ENCODE measurements around the gene CAPN11.

The CAPN11 gene

DNA sequence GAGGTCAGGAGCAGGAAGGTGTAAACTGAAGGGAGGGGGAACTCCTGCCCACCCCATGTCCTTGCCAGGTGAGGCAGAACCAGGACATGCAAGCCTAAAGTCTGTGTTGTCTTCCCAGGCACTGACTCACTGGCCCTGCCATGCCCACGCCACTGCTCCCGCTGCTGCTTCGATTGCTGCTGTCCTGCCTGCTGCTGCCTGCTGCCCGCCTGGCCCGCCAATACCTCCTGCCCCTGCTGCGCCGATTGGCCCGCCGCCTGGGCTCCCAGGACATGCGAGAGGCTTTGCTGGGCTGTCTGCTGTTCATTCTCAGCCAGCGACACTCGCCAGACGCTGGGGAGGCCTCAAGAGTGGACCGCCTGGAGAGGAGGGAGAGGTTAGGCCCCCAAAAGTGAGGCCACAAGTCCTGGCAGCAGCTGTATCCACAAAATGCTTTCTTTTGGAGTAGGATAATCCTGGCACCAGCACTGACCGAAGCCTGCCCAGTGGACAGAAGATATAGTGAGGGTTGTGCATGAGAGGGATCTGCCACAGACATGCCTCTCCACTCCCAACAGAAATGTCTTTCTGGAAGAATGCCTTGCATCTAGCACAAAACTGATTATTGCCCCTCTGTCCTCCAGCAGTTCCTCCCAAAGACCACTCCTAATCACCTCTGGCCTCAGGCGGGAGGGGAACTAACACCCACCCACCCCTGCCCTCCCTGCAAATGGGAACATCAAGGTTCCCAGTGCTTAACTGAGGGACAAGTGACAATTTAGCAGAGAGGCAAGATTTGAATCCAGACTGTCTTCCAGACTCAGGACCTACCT, 58.9 kb downstream of the CAPN11 start:
- no peak for DNase-seq

GRCh38 chr6:44219053-44219814, 60.6 kb downstream of the CAPN11 start:
- DNase-seq = peak; percentile 19

GRCh38 chr6:44219815-44220784, 61.5 kb downstream of the CAPN11 start:
- no peak for DNase-seq

DNA sequence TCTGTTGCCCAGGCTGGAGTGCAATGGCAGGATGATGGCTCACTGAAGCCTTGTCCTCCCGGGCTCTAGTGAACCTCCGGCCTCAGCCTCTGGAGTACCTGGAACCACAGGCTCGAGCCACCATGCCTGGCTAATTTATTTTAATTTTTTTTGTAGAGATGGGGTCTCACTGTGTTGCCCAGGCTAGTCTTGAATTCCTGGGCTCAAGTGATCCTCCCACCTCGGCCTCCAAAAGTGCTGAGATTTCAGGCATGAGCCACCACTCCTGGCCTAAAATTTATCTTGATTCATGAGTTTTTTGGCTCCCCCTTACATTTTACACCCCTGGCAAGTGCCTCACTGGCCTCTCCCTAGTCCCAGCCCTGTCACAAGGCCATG, 62.3 kb downstream of the CAPN11 start:
- no peak for DNase-seq

- peak; percentile 81 for DNase-seq
Measured at GRCh38 chr6:44221291-44221960, 62.8 kb downstream of the CAPN11 start.

DNA sequence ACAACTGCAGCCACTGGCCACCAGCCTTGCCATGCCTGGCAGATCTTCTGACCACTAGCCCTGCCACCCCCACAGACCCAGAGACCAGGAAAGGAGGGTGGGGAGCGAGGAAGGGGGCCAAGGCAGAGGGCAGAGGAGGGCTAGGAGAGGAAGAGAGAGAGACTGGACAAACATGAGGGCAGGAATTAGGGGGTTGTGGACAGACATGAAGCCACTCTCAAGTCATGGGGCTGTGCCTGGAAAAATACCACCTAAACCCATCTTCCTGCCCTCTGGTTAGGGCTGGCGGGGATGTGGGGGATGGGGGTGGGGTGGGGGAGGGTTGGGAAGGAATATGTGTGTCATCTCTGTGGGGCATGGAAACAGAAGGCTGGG, 63.3 kb downstream of the CAPN11 start:
- no peak for DNase-seq

DNA sequence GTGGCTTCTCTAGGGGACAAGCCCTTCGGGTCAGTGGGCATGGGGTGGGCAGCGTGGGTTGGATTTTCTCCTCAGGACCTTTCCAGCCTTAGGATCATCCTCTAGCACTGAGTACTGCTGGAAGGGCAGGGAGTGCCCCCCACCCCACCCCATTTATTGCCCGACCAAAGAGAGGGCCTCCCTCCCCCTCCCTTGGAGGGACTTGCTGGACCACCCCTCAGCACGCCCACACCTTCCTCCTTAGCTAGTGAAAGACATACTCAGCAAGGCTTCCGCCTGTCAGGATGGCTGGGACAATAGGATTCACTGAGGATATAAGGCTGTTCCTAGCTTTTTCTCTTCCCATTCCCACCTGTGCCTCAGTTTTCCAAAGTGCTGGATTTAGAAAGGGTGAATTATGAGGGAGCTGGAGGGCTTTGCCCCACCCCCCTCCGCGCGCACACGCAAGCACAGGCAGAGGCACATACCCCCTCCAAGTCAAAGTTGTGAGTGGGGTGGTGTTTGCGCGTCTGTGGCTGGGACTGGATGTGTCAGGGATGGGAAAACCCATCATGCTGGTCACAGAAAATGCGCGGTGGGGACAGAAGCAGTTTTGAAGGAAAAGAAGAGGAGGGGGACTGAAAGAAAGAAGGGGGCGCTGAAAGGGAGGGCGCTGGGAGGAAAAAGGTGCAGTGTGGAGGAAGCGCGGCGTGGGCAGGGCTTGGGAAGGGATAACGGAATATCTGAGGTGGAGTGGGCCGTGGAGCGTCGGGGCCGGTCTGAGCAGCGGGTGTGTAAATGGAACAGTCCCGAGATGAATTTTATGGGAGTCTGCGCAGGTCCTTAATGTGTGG, 64.1 kb downstream of the CAPN11 start:
- DNase-seq = no peak

DNA sequence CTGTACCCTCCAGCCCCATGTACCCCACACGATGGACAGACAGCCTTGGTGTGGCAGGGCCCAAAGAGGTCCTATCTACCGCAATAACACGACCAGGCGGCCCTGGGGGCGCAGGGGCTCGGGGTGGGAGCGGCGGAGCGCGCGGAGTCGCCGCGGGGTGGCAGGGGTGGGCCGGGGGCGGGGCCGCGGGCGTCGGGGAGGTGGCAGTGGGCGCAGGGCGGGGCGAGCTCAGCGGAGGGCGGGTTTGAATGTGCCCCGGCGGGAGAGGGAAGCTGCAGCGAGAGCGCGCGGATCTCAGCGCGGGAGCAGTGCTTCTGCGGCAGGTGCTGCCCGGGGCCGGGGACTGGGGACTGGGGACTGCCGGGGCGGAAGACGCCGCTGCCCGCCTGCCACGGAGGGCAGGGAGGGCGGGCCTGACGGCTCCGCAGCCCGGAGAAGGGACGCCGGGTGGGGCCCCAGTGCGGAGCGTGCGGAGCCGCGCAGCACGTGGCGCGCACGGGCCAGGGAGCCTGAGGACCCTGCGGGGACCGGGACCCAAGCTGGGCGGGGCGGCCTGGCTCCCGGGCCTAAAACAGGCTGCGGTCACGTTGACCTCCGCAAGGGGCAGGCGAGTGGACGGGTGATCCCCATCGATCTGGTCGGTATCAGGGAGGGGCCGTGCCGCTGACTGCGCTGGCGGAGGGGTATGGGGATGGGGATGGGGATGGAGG, 64.9 kb downstream of the CAPN11 start, which contains the start of gene SLC29A1:
Gene SLC29A1 (plus strand): TSS at position 277 of the 710 bp plus-strand sequence. CDS start 3,719 bp downstream, outside the sequence.
- peak; percentile 93 for DNase-seq

GRCh38 chr6:44224029-44224964, 65.7 kb downstream of the CAPN11 start:
- DNase-seq = peak; percentile 16

GRCh38 chr6:44224965-44225305, 66.3 kb downstream of the CAPN11 start:
- DNase-seq = no peak

DNA sequence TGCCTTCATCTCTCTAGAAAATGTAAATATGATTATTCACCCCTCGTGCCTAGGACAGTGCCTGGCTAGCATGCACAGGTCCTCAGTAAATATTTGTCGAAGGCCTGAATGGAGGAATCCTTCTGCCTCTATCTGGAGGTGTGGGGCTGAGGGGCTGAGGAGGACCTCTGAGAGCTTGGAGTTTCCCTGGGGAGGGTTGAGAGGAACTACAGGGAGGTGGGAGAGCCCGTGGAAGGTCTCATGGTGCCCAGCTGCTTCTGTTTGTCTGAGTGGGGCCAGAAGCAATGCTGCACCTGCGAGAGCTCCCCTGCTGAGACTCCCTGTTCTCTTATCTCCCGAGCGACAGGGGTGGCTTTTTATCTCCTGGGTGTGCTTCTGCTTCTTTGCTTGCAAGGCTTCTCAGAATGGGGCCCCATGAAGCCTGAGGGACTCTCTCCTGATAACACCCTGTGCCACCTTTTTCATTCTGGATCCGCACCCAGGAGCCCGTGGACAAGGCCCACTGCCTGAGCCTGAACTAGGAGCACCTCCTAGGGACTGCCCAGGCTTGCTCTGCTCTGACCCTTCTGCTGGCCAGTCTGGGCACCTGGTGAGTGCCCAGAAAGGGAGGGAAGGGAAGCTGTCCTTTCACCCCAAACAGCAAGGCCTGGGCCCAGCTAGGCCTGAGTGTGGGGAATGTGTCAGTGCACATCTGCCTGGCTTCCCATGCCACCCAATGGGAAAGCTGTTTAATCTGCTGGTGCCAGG, 67.1 kb downstream of the CAPN11 start:
- no peak for DNase-seq

DNA sequence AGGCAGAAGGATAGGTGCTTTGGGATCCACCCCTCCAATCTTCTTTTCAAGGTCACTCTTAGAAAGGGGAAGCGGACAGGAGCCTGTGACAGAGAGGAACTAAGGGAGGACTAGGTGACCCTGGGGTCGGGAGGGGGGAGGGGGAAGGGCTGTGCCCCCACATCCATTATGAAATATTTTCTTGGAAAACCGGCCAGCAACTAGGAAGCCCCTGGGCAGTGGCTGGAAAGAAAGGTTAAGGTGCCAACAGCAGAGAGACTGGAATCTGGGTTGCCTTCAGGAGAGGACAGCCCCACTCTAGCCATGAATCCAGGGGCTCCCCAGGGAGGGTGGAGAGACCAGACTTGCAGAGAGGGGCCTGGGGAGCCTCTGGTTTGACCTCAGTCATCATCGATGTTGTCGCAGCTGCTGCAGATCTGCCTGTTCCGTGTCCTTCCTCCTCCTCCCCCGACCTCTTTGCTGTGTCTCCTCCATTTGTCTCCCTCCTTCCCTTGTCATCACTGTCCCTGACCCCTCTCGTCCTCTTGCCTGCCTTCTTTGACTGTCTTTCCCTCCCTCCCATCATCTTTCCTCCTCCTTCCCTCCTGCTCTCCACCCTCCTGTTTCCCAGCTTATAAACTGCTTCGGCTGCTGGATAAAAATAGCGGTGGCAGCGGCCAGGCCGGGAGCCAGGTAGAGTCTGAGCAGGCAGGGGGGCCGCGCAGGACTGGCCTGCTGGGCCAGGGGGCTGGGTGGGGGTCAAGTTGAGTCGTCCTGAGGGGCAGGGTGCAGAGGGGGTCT, 67.9 kb downstream of the CAPN11 start:
- DNase-seq = no peak

- no peak for DNase-seq
Measured at GRCh38 chr6:44227148-44227793, 68.7 kb downstream of the CAPN11 start.

GRCh38 chr6:44228031-44228430, 69.4 kb downstream of the CAPN11 start:
- no peak for DNase-seq

- DNase-seq = no peak
Measured at GRCh38 chr6:44228433-44228832, 69.8 kb downstream of the CAPN11 start.

GRCh38 chr6:44228836-44229235, 70.2 kb downstream of the CAPN11 start:
- no peak for DNase-seq

GRCh38 chr6:44229376-44230033, 70.9 kb downstream of the CAPN11 start:
- DNase-seq = no peak

All from CD4-positive, alpha-beta T cell treated with Interleukin-17A for 4 hours (primary cell).